Calu3 (cell line): Measurements from ENCODE around the gene PIK3C2G. TPM values are rescaled to one million over a fixed set of nuclear protein-coding genes. Genes with fewer than 3 reads are reported as not detected.

ENCODE experiments used
- BruUV-seq: library from RNA; stranded (reverse); fragments of 400-500 nt; replicated peaks from 2 replicates; lab custom pipeline; 2021; lab: Mats Ljungman, UMichigan
- CTCF ChIA-PET: fragments of 300-600 bp; sonication (Branson Sonifier 250); formaldehyde crosslinking; loops from one replicate; lab custom pipeline; 2022; ENCODE audit warnings: antibody characterized with exemption; lab: Charles Lee
- DNase-seq: peaks from one replicate; pipeline ENCODE4 v3.0.0; 2022
- H3K27ac Mint-ChIP-seq: one replicate; pipeline ENCODE4 v1.8.0; 2022; ENCODE audit warnings: mixed read lengths; ENCODE audit not compliant: unreplicated experiment
- H3K27me3 Mint-ChIP-seq: one replicate; pipeline ENCODE4 v1.8.0; 2022; ENCODE audit warnings: mixed read lengths; ENCODE audit not compliant: unreplicated experiment
- H3K36me3 Mint-ChIP-seq: one replicate; pipeline ENCODE4 v1.8.0; 2022; ENCODE audit warnings: mild to moderate bottlenecking, moderate library complexity, mixed read lengths; ENCODE audit not compliant: insufficient read depth, unreplicated experiment
- H3K4me1 Mint-ChIP-seq: one replicate; pipeline ENCODE4 v1.8.0; 2022; ENCODE audit warnings: mild to moderate bottlenecking, low read depth, mixed read lengths; ENCODE audit not compliant: unreplicated experiment
- H3K4me3 Mint-ChIP-seq: one replicate; pipeline ENCODE4 v1.8.0; 2022; ENCODE audit warnings: mild to moderate bottlenecking, low read depth, moderate library complexity, mixed read lengths; ENCODE audit not compliant: unreplicated experiment
- H3K9me3 Mint-ChIP-seq: one replicate; pipeline ENCODE4 v1.8.0; 2022; ENCODE audit warnings: low read depth, mixed read lengths; ENCODE audit not compliant: unreplicated experiment
- intact Hi-C: fragments of 100-400 bp; cut with micrococcal nuclease; formaldehyde crosslinking; loops from one replicate; pipeline ENCODE4 v1.10.0; 2022; ENCODE audit not compliant: unreplicated experiment
- total RNA-seq: library from RNA; stranded (reverse); gene quantifications from 2 replicates; pipeline ENCODE4 v1.2.3, GENCODE V29; 2022
- TF ChIP-seq, protein P1 (sequence below): fragments of 200-600 bp; IDR thresholded peaks from one replicate; pipeline ENCODE4 v1.8.0; 2022; ENCODE audit warnings: antibody characterized with exemption; ENCODE audit not compliant: unreplicated experiment

Gene PIK3C2G
- total RNA-seq, 1 experiment from 2014 or later = 24.0 TPM

DNA sequence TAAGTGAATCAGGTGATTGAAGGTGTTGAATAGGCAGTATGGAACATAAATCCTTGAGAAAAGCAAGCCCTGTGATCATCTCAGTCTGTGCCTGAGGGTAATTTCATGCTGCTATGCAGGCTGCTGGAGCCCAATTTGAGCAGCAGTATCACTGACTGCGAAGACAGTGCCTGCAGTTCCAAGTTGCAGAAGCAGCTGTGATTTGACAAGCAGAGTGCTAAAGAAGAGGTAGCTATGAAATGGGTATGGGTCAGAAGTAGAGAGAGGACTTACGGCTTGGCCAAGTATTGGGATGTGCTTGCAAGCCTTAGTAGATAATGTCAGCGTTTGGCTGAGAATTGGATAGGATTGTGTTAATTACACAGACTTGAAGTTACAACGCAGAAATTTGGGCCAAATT is 22.5 kb downstream of the PIK3C2G start:
- CTCF ChIA-PET = interaction anchor here (0.6 to 1.2 kb wide), 2 partner anchors 9 to 59 kb away, joined by 3 read pairs; no protein-coding TSS in a partner anchor
- Mint-ChIP-seq H3K4me1 (peaks cover 39% of the 10 kb centered on the region), H3K27me3 (no peaks in the 10 kb centered on the region), H3K4me3 (peak overlapping the region; percentile 33), H3K27ac (peak overlapping the region; percentile 67), H3K36me3 (peaks cover 29% of the 10 kb centered on the region), H3K9me3 (peaks cover 3% of the 10 kb centered on the region)
- TF ChIP-seq, protein P1, sequence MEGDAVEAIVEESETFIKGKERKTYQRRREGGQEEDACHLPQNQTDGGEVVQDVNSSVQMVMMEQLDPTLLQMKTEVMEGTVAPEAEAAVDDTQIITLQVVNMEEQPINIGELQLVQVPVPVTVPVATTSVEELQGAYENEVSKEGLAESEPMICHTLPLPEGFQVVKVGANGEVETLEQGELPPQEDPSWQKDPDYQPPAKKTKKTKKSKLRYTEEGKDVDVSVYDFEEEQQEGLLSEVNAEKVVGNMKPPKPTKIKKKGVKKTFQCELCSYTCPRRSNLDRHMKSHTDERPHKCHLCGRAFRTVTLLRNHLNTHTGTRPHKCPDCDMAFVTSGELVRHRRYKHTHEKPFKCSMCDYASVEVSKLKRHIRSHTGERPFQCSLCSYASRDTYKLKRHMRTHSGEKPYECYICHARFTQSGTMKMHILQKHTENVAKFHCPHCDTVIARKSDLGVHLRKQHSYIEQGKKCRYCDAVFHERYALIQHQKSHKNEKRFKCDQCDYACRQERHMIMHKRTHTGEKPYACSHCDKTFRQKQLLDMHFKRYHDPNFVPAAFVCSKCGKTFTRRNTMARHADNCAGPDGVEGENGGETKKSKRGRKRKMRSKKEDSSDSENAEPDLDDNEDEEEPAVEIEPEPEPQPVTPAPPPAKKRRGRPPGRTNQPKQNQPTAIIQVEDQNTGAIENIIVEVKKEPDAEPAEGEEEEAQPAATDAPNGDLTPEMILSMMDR = no peak
- no peak for DNase-seq
- intact Hi-C loops = no loop called here
- no TSS peak for BruUV-seq

DNA sequence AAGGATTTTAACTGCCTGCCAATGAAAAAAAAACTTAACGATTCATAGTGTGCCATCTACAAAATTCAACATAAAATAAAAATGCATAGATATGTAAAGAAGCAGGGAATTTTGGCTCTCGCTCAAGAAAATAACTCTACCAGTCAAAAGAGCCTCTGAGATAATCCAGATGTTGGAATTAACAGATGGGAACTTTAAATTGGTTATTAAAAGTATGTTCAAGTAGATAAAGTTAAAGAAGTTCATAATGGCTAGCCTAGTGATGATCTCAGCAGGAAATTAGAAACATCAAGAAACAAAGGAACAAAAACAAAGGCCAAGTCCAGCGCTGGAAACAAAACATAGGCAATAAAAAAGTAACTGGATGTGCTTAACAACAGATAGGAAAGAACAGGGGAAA is 23.1 kb downstream of the PIK3C2G start:
- BruUV-seq = no TSS peak
- TF ChIP-seq, protein P1 = no peak
- CTCF ChIA-PET = interaction anchor here (1.2 kb wide), 1 partner anchor 9 kb away, joined by 3 read pairs; no protein-coding TSS in a partner anchor
- Mint-ChIP-seq H3K27me3 (no peaks in the 10 kb centered on the region), H3K4me1 (peaks cover 42% of the 10 kb centered on the region), H3K27ac (peak overlapping the region; percentile 67), H3K36me3 (peaks cover 31% of the 10 kb centered on the region), H3K9me3 (peaks cover 3% of the 10 kb centered on the region), H3K4me3 (peak overlapping the region; percentile 33)
- intact Hi-C loops = no loop called here
- DNase-seq = no peak

DNA sequence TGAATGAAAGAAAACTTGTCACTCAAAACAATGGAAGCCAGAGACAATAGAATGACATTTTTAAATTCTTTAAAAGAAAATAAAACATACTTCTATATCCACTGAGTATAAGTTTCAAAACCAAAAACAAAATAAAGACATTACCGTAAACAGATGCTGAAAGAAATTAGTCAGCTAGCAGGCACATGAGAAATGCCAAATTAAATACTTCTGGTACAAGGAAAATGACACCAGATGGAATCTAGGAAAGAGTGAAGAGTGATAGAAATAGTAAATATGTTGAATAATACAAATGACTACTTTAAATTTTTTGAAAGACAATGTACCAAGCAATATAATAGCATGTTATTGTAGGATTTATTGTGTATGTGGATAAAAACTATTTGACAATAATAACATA is 23.8 kb downstream of the PIK3C2G start:
- peaks cover 44% of the 10 kb centered on the region for H3K4me1 Mint-ChIP-seq

DNA sequence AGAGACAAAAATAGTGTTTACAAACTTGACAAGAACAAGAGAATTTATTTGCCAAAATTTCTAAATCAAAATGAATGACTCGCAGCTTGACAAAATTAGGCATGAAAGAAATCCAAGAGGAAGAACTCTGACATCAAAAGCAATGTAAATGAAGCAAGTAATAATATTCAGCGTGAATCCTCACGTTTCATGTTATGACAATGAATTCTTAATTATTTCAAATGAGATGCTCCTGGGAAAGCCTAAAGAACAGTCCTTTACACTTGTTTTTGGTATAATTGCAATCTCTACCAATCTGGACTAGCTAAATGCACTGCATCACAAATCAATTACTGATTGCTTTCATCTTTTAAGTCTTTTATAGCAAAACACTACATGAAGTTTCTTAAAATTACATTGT is 29.1 kb downstream of the PIK3C2G start:
- H3K9me3 Mint-ChIP-seq = no peaks in the 10 kb centered on the region
- no peaks in the 10 kb centered on the region for H3K27me3 Mint-ChIP-seq
- TF ChIP-seq, protein P1 = no peak
- H3K4me3 Mint-ChIP-seq = no peak overlapping the region
- CTCF ChIA-PET = interaction anchor here (1.1 to 1.5 kb wide), 3 partner anchors 27 to 30 kb away, joined by 3 to 9 read pairs (median 4); partner anchors contain the start of gene PIK3C2G
- DNase-seq = no peak
- intact Hi-C loops = no loop called here
- H3K27ac Mint-ChIP-seq = no peak overlapping the region
- peaks cover 19% of the 10 kb centered on the region for H3K4me1 Mint-ChIP-seq
- H3K36me3 Mint-ChIP-seq = peaks cover 22% of the 10 kb centered on the region
- no TSS peak for BruUV-seq

More for the DNA sequence above, 23.8 kb downstream of the PIK3C2G start:
- no peak overlapping the region for H3K4me3 Mint-ChIP-seq
- peak overlapping the region; percentile 67 for H3K27ac Mint-ChIP-seq
- no TSS peak for BruUV-seq
- no peak for DNase-seq
- CTCF ChIA-PET = no interaction called here
- peaks cover 33% of the 10 kb centered on the region for H3K36me3 Mint-ChIP-seq
- H3K27me3 Mint-ChIP-seq = no peaks in the 10 kb centered on the region
- peaks cover 3% of the 10 kb centered on the region for H3K9me3 Mint-ChIP-seq
- TF ChIP-seq, protein P1 = no peak
- intact Hi-C loops = no loop called here
